OCI-LY3 (cell line): ENCODE data around the gene R3HCC1L.

ENCODE experiments used
- EZH2phosphoT487 ChIP-seq: fragments of 200-600 bp; shearing (Covaris generic); IDR thresholded peaks from 2 replicates; pipeline ENCODE4 v1.6.1; 2018; ENCODE audit warnings: antibody characterized with exemption, mixed run types, low read depth
- TF ChIP-seq, protein P1 (sequence below): fragments of 200-600, 300-600 bp; sonication (generic); IDR thresholded peaks from 2 replicates; pipeline ENCODE4 v1.5.1; 2014; ENCODE audit warnings: antibody characterized with exemption, low read length, low read depth

DNA sequence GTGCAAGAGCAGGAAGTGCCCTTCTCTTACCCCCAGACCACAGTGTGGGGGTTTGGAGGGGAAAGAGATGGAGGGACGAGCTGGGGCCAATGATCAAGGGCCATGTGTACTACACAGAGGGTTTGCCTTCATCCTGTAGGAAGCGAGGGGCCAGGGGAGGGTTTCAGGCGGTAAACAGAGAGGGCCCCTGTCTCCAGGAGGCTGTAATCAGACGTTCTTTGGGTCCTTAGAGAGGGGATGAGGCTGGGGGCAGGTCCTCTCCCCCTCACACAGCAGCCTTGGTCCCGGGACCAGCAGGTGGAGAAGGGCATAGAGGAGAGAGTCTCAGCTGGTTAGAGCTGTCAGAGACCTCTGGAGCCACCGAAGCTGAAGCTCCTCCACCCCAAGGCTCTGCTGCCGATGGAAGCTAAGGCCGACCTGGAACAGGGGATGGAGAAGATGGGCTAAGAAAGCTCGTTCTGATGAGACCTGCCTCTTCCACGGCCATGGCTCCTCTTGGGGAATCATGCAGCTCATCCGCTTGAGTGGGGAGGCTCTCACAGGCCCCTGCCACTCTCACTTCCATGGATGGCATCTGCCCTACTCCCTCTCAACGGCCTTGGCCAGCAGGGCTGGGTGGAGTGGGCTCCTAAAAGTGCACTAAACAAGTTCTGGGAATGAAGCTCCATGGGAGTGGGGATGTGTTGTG lies 130.1 kb downstream of the R3HCC1L start:
- TF ChIP-seq, protein P1, sequence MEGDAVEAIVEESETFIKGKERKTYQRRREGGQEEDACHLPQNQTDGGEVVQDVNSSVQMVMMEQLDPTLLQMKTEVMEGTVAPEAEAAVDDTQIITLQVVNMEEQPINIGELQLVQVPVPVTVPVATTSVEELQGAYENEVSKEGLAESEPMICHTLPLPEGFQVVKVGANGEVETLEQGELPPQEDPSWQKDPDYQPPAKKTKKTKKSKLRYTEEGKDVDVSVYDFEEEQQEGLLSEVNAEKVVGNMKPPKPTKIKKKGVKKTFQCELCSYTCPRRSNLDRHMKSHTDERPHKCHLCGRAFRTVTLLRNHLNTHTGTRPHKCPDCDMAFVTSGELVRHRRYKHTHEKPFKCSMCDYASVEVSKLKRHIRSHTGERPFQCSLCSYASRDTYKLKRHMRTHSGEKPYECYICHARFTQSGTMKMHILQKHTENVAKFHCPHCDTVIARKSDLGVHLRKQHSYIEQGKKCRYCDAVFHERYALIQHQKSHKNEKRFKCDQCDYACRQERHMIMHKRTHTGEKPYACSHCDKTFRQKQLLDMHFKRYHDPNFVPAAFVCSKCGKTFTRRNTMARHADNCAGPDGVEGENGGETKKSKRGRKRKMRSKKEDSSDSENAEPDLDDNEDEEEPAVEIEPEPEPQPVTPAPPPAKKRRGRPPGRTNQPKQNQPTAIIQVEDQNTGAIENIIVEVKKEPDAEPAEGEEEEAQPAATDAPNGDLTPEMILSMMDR = no peak
- TF ChIP-seq EZH2phosphoT487 = no peak
